ENCODE data around the gene EYA2.
"Not testable (repeated sequence)": the region's sequence is repeated elsewhere in the genome, so short reads cannot be mapped to it uniquely, and the experiment has no call there.

EYA2 gene

DNA sequence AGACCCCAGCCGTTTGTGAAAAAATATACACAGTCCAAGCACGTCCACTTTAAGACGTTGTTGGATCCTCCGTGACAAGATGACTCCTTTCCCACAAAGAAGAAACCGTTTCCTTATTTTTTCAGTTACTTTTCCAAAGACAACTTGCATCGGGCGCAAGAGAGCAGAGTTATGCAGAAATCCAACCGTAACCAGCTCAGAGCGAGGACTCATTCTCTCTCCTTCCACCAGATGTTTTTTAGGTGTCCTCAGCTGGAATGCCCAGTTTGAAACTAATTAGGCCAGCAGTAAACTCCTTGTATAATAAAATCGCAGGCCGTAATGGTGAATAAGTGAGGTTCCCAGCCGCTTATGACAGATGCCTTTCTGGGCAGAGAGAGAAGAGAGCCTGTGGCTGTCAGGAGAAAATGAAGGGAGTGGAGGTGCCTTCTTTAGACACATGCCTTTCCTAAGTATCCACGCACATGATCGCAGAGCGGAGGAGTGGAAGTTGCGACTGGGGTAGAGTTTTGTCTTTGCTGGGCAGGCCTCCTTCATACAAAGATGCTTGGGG, 2.8 kb downstream of the EYA2 start:
- DNase-seq = no peak

DNA sequence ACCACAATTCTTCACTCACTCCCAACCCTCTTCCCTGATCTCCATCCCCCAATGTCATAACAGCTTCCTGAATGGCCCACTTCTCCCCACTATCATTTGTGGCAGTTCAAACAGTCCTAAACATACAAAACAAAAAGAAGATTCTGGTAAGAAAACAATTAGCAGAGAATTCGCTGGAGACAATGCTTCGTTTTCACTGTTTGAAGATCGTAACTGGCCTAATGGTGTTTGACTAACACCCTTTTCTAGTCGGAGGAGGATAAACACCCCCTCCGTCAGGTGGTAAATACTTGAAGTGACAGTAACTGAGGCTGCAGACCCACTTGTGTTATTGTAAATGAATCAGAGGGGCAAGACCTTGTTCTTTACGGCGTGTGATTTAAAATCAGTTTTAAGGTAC, 3.8 kb downstream of the EYA2 start:
- no peak for DNase-seq

DNA sequence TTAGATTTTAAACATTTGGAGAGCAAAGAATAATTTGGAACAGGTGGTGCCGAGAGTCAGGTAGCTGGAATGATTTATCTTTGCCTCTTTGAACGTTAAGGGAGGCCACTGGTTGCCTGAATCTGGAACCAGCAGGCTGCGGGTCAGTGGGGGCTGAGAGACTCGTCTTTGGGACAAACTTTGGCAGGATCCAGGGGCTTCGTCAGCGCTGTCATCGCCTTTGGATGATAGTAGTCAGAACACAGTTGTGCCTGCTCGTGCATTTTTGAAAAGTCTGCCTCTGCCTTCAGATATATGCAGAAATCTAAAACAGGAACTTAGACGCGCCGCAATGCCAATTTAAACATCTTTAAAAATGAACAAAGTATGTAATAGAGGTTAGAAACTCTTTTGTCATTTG, 5.0 kb downstream of the EYA2 start:
- DNase-seq = no peak

DNA sequence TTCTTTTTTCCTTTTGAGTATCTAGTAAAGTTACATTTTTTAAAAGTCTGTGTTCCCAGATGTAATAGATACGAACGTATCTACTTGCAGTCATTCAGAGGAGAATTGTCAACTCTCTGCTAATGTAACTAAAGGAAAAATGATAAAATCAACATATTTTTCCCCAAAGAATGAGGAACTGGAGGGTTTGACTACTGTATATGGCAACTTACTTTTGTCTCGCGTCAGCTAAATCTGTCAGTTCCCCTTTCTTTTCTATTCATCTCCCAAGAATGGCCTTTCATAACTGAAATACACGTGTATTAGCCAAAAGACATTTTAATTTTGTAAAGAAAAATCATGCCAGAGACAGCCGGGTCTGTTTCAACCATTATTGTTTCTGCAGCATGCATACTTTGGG, 5.4 kb downstream of the EYA2 start:
- DNase-seq = no peak

DNA sequence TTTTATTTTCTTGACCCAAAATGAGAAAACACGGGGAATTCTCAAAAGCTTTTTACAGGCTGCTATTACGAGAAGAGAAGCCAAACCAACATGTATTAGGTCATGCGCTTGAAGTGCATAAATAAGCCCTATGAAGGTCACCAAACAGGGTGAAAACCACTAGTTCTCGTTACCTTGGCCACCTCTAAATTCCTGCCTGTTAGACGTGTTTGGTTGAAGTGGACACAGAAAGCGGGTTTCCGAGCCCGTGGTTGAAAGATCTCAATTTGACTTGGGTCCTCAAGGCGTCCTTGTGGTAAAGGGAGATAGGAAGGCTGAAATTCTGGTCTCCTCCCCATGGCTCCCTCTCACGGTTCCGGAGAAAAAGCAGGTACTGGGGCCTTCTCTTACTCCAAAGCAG, 6.2 kb downstream of the EYA2 start:
- DNase-seq = no peak

DNA sequence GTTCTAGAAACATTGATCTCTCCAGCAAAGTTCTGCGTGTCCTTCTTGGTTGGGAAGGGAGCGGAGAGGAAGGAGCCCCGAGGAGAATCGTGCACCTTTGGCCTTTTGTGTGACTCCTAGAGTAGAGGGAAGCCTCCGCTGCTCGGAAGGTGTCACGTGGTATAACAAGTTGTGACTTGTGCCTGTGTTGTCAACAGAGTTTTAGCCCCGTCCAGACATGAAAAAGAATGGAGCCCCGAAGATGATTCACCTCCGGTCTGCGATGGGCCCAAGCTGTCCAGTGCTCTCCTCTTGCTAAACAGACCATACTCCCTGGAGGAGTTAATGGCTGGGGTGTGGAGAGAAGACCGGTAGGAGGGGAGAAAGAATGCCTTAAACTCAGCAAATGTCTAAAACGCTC, 7.0 kb downstream of the EYA2 start:
- DNase-seq = no peak

DNA sequence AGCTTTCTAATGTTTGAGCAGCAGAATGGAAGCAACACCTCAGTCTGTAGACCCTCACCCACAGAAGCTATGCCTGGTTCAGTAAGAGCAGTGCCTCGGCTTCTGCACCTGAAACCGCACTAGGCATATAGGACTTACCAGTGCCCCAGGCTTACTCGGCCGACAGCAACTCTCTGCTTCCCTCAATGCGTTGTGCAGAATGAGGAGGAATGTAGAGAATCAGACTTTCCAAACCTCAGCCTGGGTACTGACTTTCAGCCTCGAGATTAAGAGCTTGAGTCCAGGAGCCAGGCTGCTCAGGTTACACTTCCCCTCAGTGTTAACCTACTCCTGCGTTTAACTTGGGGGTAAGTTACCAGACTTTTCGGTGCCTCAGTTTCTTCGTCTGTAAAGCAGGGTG, 8.6 kb downstream of the EYA2 start:
- no peak for DNase-seq

DNA sequence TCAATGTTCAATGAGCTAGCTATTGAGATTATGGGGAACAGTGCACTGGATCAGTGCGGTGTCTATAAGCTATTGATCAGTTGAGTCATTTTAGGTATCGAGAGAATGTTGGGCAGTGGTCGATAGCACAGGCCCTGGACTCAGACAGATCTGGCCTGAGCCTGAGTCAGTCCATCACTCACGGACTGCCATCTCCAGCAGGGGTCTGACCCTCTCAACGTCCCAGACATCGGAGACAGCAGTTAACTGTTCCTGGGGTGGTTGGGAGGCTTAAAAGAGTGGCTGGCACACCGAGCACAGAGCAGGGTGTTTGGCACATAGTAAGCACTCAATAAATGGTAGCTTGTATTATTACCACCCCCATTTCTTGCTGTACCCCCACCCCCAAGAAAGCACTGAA, 9.3 kb downstream of the EYA2 start:
- no peak for DNase-seq

DNA sequence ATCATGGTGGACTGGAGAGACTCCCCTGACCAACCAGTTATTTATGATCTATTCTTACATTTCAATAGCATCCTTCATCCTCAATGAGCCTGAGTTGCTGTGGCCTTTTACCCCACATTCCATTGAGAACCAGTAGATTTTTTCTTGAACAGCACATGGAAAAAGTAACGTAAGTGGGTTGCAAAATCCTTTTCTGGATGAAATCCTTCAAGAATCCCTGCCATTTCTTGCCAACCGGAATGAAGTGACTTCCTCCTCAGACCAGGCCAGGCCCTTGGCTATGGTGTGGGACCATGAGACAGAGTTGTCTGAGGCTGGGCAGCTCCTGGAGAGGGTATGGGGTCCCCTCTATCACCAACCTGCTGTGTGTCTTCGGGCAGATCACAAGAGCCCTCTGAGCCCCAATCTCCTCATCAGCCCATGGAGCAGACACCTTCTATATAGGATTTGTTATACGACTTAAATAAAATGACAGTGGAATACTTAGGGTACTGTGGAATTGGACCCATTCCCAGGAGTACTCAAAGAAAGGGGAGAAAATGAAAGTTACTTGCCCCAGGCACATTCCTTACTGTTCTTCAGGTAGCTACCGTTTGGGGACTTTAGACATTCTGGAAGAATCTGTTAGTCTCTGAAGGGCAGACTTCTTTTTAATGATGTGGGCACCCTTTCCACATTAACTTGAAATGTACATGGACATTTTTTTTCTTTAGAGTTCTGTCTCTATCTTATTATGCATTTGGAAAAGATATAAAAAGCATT, 10.9 kb downstream of the EYA2 start:
- no peak for DNase-seq

DNA sequence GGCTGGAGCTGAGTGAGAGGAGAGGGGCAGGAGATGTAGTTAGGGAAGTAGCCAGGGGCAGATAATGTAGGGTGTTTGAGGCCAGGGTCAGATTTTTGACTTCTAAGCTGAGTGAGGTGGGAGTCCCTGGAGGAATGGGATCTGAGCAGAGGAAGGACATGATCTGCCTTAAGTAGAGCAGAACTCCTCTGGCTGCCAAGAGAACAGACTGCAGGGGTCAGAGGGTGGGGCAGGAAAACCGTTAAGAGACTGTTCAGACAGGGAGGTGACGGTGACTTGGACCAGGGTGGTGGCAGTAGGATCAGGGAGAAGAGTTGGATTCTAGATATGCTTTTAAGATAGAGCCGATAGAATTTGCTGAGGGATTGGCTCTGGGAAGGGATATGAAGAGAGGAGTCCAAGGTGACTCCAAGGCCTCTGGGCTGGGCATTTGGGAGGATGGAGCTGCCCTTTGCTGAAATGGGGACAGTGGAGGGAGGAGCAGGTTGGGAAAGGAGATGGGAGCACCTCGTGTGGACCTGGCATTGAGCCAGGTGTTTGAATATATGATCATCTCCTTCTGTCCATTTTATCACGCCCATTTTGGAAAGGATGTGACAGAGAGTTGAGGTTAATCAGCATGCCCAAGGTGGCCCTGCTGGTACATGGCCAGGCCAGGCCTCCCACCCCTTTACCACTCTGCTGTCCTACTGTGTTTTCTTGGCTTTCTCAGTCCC, 18.8 kb downstream of the EYA2 start:
- no peak for DNase-seq

DNA sequence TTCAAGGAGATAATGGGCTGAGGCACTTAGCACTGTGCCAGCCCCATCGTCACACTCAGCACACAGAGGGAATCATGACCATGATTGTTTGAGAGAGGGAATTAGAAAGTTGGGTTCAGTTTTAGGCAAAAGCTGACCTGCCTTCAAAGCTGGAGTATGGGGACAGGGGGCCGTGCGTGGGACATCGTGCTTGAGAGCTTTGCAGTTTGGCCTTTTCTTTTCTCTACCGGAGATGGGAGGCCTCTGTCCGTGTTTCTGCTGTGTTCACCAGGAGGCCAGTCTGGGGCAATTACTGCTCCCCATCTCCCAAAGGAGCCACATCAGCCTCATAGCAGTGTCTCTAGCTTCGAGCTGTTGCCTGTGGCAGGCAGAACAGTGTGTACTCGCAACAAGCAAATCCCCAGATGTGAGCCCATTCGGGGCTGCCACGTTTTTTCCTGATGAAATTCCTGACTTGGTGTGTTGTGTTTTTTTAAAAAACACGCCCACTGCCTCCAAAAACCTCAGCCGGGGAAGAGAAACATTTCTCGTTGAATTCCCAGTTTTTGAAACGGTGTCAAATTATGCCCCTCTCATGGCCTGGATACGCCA, 20.2 kb downstream of the EYA2 start:
- no peak for DNase-seq

DNA sequence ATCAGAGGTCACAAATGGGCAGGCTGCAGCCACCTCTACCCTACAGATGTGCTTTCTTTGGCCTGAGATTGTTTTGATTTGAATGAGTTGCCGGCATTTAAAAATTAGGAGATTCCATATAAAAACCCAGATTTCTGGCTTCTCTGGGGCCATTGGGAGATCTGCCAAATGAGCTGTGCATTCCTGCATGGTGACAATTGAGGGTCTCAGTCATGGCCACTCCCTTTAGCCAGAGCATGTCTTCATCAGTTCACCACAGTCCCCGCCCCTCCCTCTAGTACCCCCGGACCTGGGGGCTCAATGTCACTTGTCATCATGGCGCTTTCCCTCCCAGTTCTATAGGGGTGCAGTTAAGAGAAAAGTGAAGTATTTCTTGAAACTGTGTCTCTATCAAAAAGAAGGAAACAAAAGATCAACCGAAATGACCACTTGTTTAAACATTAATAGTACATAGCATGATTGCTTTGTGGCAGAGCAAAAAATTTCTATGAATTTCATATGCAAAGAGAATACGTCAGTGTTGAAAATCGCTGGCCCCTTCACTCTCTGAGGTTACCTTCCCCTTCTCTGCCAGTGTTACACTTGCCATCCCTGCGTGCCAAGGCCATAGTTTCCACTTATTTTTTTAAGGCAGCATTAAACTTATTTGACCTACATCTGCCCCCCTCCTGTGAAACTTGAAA, 21.1 kb downstream of the EYA2 start:
- DNase-seq = no peak

DNA sequence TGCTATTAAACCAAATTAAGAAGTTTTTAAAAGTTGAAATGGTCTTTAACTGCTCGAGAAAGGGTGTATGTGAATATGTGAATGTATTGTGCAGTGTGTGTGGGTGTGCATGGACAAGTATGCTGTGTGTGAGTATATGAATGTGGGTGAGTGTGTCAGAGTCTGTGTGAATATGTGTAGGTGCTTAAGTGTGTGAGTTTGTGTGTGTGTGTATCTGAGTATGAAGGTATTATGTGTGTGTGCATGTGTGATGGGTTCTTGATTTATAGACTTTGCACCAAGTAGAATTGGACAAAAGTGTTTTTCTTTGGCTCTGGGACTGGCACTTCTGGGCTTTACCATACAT, 21.6 kb downstream of the EYA2 start:
- DNase-seq = no peak

DNA sequence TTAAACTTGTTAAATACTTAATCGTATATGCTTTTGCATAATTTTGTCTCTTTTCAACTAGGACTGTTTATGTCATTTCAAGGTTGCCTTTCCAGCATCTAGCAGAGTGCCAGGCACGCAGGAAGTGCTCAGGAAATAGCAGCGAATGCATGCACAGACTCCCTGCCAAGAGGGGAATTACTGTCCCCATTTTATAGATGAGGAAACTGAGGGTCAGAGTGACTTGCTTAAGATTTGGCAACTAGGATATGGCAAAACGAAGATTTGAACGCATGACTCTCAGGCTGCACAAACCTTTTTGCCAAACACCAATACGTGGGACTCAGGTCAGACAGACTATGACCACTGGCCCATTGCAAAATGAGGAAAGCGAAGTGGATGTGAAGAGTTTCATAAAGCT, 22.5 kb downstream of the EYA2 start:
- no peak for DNase-seq

DNA sequence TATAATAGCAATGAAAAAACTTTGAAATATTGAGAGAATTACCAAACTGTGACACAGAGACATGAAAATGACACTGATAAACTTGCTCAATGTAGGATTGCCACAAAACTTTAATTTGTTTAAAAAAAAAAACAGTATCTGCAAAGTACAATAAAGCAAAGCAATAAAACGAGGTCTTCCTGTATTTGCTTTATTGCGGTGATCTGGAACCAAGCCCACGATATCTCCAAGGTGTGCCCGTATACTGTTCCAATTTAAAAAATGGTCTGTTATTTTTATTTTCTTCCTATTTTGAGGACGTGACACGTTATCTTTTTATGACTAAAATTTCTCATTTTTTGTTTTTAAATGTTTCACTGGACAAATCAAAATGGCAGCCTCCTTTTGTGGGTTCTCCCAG, 25.5 kb downstream of the EYA2 start:
- DNase-seq = no peak

DNA sequence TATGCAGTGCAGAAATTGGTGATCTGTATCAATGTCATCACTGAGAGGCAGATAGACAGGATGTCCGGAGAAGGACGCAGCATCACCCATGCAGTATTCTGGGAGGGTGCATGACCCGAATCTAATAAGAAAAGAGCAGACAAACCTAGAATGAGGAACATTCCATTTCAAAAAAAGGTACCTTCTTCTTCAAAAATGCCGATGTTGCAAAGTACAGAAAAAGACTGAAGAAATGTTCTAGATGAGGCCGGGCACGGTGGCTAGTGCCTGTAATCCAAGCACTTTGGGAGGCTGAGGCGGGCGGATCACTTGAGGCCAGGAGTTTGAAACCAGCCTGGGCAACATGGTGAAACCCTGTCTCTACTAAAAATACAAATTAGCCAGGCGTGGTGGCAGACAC, 28.2 kb downstream of the EYA2 start:
- DNase-seq = not testable (repeated sequence)

DNA sequence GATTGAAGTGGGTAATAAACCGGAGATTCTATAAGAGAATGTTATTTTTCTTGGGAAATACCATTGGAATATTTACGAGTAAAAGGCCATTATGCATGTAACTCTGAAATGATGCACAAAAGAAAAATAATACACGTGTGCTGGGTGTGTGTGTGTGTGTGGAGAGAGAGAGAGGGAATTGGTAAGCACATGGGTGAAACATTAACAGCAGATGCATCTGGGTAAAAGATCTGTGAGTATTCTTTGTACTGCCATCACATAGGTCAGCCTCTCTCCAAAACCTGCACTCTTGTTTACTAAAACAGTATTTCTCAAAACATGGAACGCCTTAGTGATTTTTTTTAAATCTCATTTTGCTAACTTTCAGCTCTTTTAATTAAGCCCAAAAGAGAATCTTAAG, 28.9 kb downstream of the EYA2 start:
- DNase-seq = no peak

DNA sequence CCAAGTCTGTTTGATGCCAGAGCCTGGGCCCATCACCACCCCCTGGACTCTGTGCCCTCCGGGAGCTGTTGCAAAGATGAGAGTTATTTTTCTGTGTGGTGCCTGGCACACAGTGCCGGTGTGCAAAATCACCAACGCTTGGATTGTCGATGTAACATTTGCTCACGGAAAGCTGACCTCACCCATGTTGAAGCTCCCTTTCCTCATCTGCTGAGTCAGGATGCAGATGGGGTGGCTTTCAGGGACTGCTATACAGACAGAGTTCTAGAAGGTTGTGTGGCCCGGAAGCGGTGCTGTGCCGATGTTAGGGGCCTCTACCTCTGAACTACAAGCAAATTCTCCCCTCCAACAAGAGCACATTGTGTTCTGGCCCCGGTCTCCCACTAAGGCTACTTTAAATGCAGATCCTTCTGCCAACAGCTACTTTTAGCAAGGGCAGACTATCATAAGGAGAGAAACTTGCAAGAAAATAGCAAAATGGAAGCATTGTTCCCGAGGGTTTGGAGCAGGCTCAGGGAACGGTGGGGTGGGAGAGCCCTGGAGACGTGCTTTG, 34.0 kb downstream of the EYA2 start:
- no peak for DNase-seq

DNA sequence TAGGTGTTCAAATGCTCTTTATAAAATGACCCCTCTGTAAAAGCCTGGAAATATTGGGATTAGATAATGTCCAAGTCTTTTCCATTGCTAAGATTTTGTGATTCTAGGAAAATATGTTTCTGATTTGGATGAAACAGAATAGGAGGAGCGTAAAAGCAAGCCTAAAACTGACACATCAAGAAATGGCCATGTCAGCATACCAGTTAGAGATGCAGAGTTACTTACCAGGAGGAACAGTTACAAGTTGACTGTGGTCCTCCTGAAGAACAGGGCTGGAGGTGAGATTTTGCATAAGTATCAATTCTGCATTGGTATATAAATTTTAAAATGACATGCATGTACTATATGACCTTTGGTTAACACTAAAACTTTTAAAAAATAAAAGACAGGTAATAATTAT, 35.3 kb downstream of the EYA2 start:
- no peak for DNase-seq

DNA sequence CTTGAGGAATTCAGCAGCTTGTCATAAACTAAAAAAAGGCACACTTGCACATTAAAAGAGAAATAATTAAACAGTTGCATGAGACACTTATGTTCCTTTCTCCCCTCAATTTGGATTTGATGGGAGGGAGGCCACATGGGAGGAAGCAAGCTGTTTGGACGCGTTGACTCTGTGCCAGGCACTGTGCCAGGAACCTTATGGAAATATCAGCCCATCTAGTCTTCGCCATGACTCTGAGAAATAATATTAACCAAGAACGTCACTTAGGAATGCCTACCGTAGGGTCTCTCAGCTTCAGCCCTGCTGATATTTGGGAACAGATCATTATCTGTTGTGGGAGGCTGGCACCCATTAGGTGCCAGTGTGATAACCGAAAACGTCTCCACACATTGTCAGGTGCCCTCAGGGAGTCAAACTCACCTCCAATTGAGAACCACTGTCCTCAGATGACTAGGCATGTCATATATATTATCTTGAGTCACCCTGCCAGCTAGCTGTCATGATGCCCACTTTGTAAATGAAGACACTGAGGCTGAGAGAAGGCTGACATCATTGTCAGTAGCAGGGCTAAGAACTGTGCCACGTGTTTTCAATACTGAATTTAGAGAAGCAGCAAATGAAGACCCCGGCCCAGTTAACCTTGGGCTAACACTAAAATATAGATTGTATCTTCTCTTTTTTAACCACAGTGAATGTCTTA, 36.1 kb downstream of the EYA2 start:
- peak; percentile 44 for DNase-seq

DNA sequence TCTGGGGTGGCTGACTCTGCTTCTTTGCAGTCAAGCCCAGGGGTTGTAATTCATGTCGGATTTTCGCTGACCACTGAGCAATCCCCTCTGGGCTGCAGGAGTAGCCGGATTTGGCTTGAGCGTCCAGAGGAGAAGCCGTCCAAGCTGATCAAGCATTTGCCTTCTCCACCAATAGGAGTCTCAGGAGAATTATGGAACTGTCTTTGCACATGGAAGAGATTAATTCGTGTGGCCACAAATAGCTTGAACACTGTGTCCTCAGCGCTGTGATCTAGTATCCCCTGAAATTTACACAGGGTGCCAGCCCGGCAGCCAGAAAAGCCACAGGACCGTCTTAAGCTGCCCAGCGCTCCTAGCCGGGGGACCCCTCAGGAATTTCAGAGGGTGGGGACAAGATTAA, 37.1 kb downstream of the EYA2 start:
- no peak for DNase-seq

DNA sequence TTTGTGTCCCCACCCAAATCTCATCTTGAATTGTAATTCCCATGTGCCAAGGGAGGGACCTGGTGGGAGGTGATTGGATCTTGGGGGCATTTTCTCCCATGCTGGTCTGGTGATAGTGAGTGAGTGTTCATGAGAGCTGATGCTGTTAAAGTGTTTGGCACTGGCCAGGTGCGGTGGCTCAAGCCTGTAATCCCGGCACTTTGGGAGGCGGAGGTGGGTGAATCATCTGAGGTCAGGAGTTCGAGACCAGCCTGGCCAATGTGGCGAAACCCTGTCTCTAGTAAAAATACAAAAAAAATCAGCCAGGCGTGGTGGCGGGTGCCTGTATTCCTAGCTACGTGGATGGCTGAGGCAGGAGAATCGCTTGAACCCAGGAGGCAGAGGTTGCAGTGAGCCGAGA, 37.8 kb downstream of the EYA2 start:
- DNase-seq = not testable (repeated sequence)

DNA sequence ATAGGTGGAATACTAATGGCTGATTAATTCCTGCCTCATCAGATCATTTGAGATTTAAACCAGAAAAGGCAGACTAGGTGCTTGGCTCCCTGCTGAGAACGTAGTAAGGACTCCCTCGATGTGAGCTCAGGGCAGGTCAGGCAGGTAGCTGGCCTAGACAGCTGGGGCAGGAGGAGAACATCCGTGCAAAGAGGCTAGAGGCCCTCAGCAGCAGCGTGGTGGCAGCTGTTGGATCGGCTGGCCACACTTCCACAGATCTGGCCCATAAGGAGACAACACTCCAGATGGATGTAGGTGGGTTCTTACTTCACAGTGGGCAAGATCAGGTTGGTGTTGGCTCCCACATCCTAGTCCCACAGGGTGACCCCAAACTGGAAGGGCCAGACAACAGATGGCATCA, 38.5 kb downstream of the EYA2 start:
- no peak for DNase-seq

Data from NCI-H1694 (cell line).